ENCODE results near the gene TSPEAR. TPM values are rescaled to one million over a fixed set of nuclear protein-coding genes. Genes with fewer than 3 reads are reported as not detected.
"Not testable (repeated sequence)": the region's sequence is repeated elsewhere in the genome, so short reads cannot be mapped to it uniquely, and the experiment has no call there.

Gene TSPEAR
- total RNA-seq, 4 donors from 2014 or later = 0.19 TPM; not detected in 3

- ATAC-seq (ENCODE audit: low FRiP score) (no peak), DNase-seq (ENCODE audit: low spot score) (no peak)
- no peak for TF ChIP-seq CTCF (IDR thresholded peaks at IDR 0.05)
Measured at GRCh38 chr21:44555200-44555875, 156.0 kb downstream of the TSPEAR start.

GRCh38 chr21:44552681-44553080 lies 158.7 kb downstream of the TSPEAR start:
- no peak for TF ChIP-seq CTCF (IDR thresholded peaks at IDR 0.05)
- DNase-seq (ENCODE audit: low spot score) = no peak
- ATAC-seq (ENCODE audit: low FRiP score) = no peak

GRCh38 chr21:44552136-44552535 lies 159.2 kb downstream of the TSPEAR start:
- DNase-seq (ENCODE audit: low spot score) (no peak), ATAC-seq (ENCODE audit: low FRiP score) (no peak)
- TF ChIP-seq CTCF (IDR thresholded peaks at IDR 0.05) = no peak

- DNase-seq (ENCODE audit: low spot score) = no peak
- TF ChIP-seq CTCF (IDR thresholded peaks at IDR 0.05) = no peak
- no peak for ATAC-seq (ENCODE audit: low FRiP score)
Measured at GRCh38 chr21:44551340-44551961, 159.9 kb downstream of the TSPEAR start, which contains the start of gene KRTAP10-2. Gene KRTAP10-2, minus strand, starts transcription at chr21:44551505. Its CDS starts 47 bp downstream, at chr21:44551458.

- no peak for TF ChIP-seq CTCF (IDR thresholded peaks at IDR 0.05)
- no peak for ATAC-seq (ENCODE audit: low FRiP score)
- DNase-seq (ENCODE audit: low spot score) = no peak
Measured at GRCh38 chr21:44550807-44551206, 160.6 kb downstream of the TSPEAR start.

- not testable (repeated sequence) for DNase-seq (ENCODE audit: low spot score); ATAC-seq (ENCODE audit: low FRiP score)
Measured at GRCh38 chr21:44550285-44550684, 161.1 kb downstream of the TSPEAR start.

GRCh38 chr21:44549525-44550211 lies 161.7 kb downstream of the TSPEAR start:
- DNase-seq (ENCODE audit: low spot score) = no peak
- no peak for TF ChIP-seq CTCF (IDR thresholded peaks at IDR 0.05)
- no peak for ATAC-seq (ENCODE audit: low FRiP score)
